ENCODE data around the gene NCAN.
"Not testable (repeated sequence)": the region's sequence is repeated elsewhere in the genome, so short reads cannot be mapped to it uniquely, and the experiment has no call there.

Gene NCAN

GRCh38 chr19:19226204-19226603 is 14.4 kb downstream of the NCAN start:
- DNase-seq, result no peak

- no peak for DNase-seq
Observed at GRCh38 chr19:19226663-19227062, 14.9 kb downstream of the NCAN start.

GRCh38 chr19:19227217-19227616 is 15.5 kb downstream of the NCAN start:
- DNase-seq, result no peak

GRCh38 chr19:19229701-19230100 is 17.9 kb downstream of the NCAN start:
- DNase-seq, result no peak

GRCh38 chr19:19230999-19231398 is 19.2 kb downstream of the NCAN start:
- DNase-seq, result no peak

- no peak for DNase-seq
Observed at GRCh38 chr19:19232261-19232721, 20.5 kb downstream of the NCAN start.

GRCh38 chr19:19234220-19234816 is 22.6 kb downstream of the NCAN start:
- DNase-seq, result no peak

GRCh38 chr19:19236173-19236572 is 24.4 kb downstream of the NCAN start:
- no peak for DNase-seq

GRCh38 chr19:19238126-19238894 is 26.6 kb downstream of the NCAN start:
- DNase-seq, result no peak

- no peak for DNase-seq
Observed at GRCh38 chr19:19239675-19240074, 27.9 kb downstream of the NCAN start.

GRCh38 chr19:19240476-19240875 is 28.7 kb downstream of the NCAN start:
- DNase-seq, result no peak

GRCh38 chr19:19250196-19250801 is 38.5 kb downstream of the NCAN start:
- no peak for DNase-seq

GRCh38 chr19:19253409-19253808 is 41.7 kb downstream of the NCAN start:
- DNase-seq, result not testable (repeated sequence)

GRCh38 chr19:19256072-19256969 is 44.6 kb downstream of the NCAN start:
- DNase-seq, result no peak

- no peak for DNase-seq
Observed at GRCh38 chr19:19257137-19257536, 45.4 kb downstream of the NCAN start.

GRCh38 chr19:19257836-19258588 is 46.3 kb downstream of the NCAN start:
- no peak for DNase-seq

GRCh38 chr19:19258589-19259338 is 47.0 kb downstream of the NCAN start:
- no peak for DNase-seq

- DNase-seq, result no peak
Observed at GRCh38 chr19:19259741-19260140, 48.0 kb downstream of the NCAN start.

- no peak for DNase-seq
Observed at GRCh38 chr19:19260417-19261214, 48.9 kb downstream of the NCAN start.

GRCh38 chr19:19261350-19262189 is 49.8 kb downstream of the NCAN start:
- no peak for DNase-seq
